Endothelial cell of umbilical vein (primary cell): ENCODE data around the gene PRKAB2. TPM values are rescaled to one million over a fixed set of nuclear protein-coding genes. Genes with fewer than 3 reads are reported as not detected.

ENCODE experiments used
- BruUV-seq: library from RNA; stranded (reverse); fragments of 400-500 nt; replicated peaks from 2 replicates; lab custom pipeline; 2021; lab: Mats Ljungman, UMichigan
- CTCF ChIA-PET: fragments of 300-600, 350-600 bp; sonication (Branson Sonifier 250); formaldehyde crosslinking; loops from one replicate; lab custom pipeline; 2021; ENCODE audit warnings: antibody characterized with exemption, inconsistent platforms; lab: Charles Lee
- POLR2A ChIA-PET: fragments of 300-600, 350-600 bp; sonication (Branson Sonifier 250); formaldehyde crosslinking; loops from one replicate; lab custom pipeline; 2021; ENCODE audit warnings: antibody characterized with exemption, inconsistent platforms; lab: Charles Lee
- DNase-seq: peaks from one replicate; pipeline ENCODE4 v3.0.0-alpha.2; 2011; ENCODE audit warnings: low read depth, low spot score
- FAIRE-seq: peaks from 2 replicates; lab custom pipeline; 2011; peaks lifted over from hg19 to GRCh38; lab: Jason Lieb, UNC
- H2AFZ ChIP-seq: 2 replicates; pipeline ENCODE4 v1.6.0; 2012; ENCODE audit warnings: low read depth, low read length, control low read depth, inconsistent platforms
- H3K27ac ChIP-seq: 2 replicates; pipeline ENCODE4 v1.5.1; 2011; ENCODE audit warnings: low read depth, mild to moderate bottlenecking, control low read depth, low read length, moderate library complexity; ENCODE audit not compliant: insufficient read depth
- H3K27me3 ChIP-seq, 2 experiments: 2 replicates each; pipeline versions ENCODE4 v1.6.0 to v1.6.1; 2011; ENCODE audit warnings: low read length in 2 of 2, mixed read lengths in 1 of 2; ENCODE audit not compliant: control insufficient read depth in 2 of 2, insufficient read depth in 2 of 2
- H3K36me3 ChIP-seq, 2 experiments: 2 replicates in 1 of 2; 3 replicates in 1 of 2; pipeline ENCODE4 v1.5.1; 2011; ENCODE audit warnings: low read length in 2 of 2, mild to moderate bottlenecking in 1 of 2, moderate library complexity in 1 of 2; ENCODE audit not compliant: control insufficient read depth in 2 of 2, insufficient read depth in 2 of 2; ENCODE audit errors: extremely low read depth in 1 of 2
- H3K4me1 ChIP-seq: 3 replicates; pipeline ENCODE4 v1.5.1; 2011; ENCODE audit warnings: mild to moderate bottlenecking, low read length; ENCODE audit not compliant: control insufficient read depth, insufficient read depth; ENCODE audit errors: extremely low read depth
- H3K4me2 ChIP-seq: 2 replicates; pipeline ENCODE4 v1.6.1; 2011; ENCODE audit warnings: low read length, control low read depth, mixed read lengths; ENCODE audit not compliant: insufficient read depth
- H3K4me3 ChIP-seq, 3 experiments: fragments of 200-600 bp in 1 of 3; sonication (generic), shearing (Covaris generic) in 1 of 3; replicated peaks in 1 of 3; 2 replicates each; pipeline ENCODE4 v1.5.1; 2011 to 2016; ENCODE audit warnings: control low read depth in 3 of 3, low read length in 3 of 3, mild to moderate bottlenecking in 2 of 3, inconsistent platforms in 1 of 3, low read depth in 1 of 3, moderate library complexity in 1 of 3; ENCODE audit not compliant: insufficient read depth in 1 of 3
- H3K79me2 ChIP-seq: 2 replicates; pipeline ENCODE4 v1.6.0; 2012; ENCODE audit warnings: low read length, inconsistent platforms; ENCODE audit not compliant: control insufficient read depth, insufficient read depth
- H3K9ac ChIP-seq: replicated peaks from 2 replicates; pipeline ENCODE3; 2011; ENCODE audit warnings: low read length, control low read depth; ENCODE audit not compliant: insufficient read depth; ENCODE audit errors: extremely low read depth
- H3K9me1 ChIP-seq: replicated peaks from 3 replicates; pipeline ENCODE4 v1.6.0; 2011; ENCODE audit warnings: mild to moderate bottlenecking, low read length; ENCODE audit not compliant: control insufficient read depth, insufficient read depth; ENCODE audit errors: extremely low read depth
- H3K9me3 ChIP-seq: replicated peaks from 2 replicates; pipeline ENCODE4 v1.5.1; 2012; ENCODE audit warnings: low read length, inconsistent platforms; ENCODE audit not compliant: control insufficient read depth, insufficient read depth
- H4K20me1 ChIP-seq: replicated peaks from 2 replicates; pipeline ENCODE3; 2011; ENCODE audit warnings: mild to moderate bottlenecking, low read length; ENCODE audit not compliant: control insufficient read depth, insufficient read depth; ENCODE audit errors: extremely low read depth
- EZH2 ChIP-seq: IDR thresholded peaks from 2 replicates; pipeline ENCODE4 v1.6.1; 2012; ENCODE audit warnings: borderline replicate concordance, low read depth, mild to moderate bottlenecking, moderate library complexity, low read length, inconsistent platforms; ENCODE audit not compliant: severe bottlenecking
- FOS ChIP-seq: IDR thresholded peaks from 2 replicates; pipeline ENCODE4 v1.6.1; 2011; ENCODE audit warnings: mild to moderate bottlenecking, low read length, moderate library complexity, borderline replicate concordance; ENCODE audit not compliant: insufficient read depth
- GATA2 ChIP-seq: IDR thresholded peaks from 2 replicates; pipeline ENCODE4 v1.7.0; 2011; ENCODE audit warnings: low read depth, mild to moderate bottlenecking, moderate library complexity, mixed read lengths, low read length; ENCODE audit not compliant: insufficient read length, insufficient read depth
- JUN ChIP-seq: IDR thresholded peaks from 2 replicates; pipeline ENCODE4 v1.6.1; 2011; ENCODE audit warnings: borderline replicate concordance, low read depth; ENCODE audit not compliant: insufficient read length, insufficient read depth
- MYC ChIP-seq: IDR thresholded peaks from one replicate; pipeline ENCODE4 v1.6.1; 2011; ENCODE audit warnings: mild to moderate bottlenecking, low read depth, low read length
- POLR2A ChIP-seq: IDR thresholded peaks from 2 replicates; pipeline ENCODE4 v1.6.1; 2012; ENCODE audit warnings: low read depth, mild to moderate bottlenecking, control low read depth, low read length
- POLR2AphosphoS5 ChIP-seq: IDR thresholded peaks from 2 replicates; pipeline ENCODE4 v1.6.1; 2012; ENCODE audit warnings: low read depth, mild to moderate bottlenecking, control low read depth, low read length, moderate library complexity; ENCODE audit not compliant: insufficient read depth
- dilution Hi-C: fragments of 300-500 bp; cut with MboI; formaldehyde crosslinking; loops from one replicate; pipeline ENCODE4 v1.15.0; 2019; ENCODE audit warnings: low sequenced_read_pairs; ENCODE audit not compliant: extremely low pct_ligation_motif_present
- intact Hi-C: fragments of 100-400 bp; cut with micrococcal nuclease; formaldehyde crosslinking; loops from one replicate; pipeline ENCODE4 v1.10.0; 2022
- polyA plus RNA-seq, 4 experiments: library from polyadenylated mRNA; depleted of rRNA in 3 of 4; stranded (reverse) in 3 of 4; unstranded in 1 of 4; fragments of >200 nt; gene quantifications; 2 replicates each; pipeline versions ENCODE4 v1.2.1 to v1.2.3, GENCODE V29; 2011 to 2012; ENCODE audit warnings: missing spikeins in 1 of 4
- total RNA-seq: library from RNA; stranded (reverse); gene quantifications from 2 replicates; pipeline ENCODE4 v1.2.3, GENCODE V29; 2021
- TF ChIP-seq, protein P1 (sequence below): IDR thresholded peaks from 2 replicates; pipeline ENCODE4 v1.6.1; 2011; ENCODE audit not compliant: insufficient read depth, insufficient read length
- TF ChIP-seq, protein P2 (sequence below), 2 donors: IDR thresholded peaks; 1 replicate in 1 of 2; 2 replicates in 1 of 2; pipeline ENCODE4 v1.5.1; 2011; ENCODE audit warnings: low read length in 2 of 2, mild to moderate bottlenecking in 2 of 2, moderate library complexity in 2 of 2, control low read depth in 1 of 2, inconsistent platforms in 1 of 2, low read depth in 1 of 2; ENCODE audit not compliant: insufficient read depth in 1 of 2; ENCODE audit errors: extremely low read depth in 1 of 2

Gene PRKAB2
- total and polyA plus RNA-seq, 2 donors (not counting 3 experiments of a cell fraction or from before 2014, with no cell fraction given), result 6.2 to 7.4 TPM

DNA sequence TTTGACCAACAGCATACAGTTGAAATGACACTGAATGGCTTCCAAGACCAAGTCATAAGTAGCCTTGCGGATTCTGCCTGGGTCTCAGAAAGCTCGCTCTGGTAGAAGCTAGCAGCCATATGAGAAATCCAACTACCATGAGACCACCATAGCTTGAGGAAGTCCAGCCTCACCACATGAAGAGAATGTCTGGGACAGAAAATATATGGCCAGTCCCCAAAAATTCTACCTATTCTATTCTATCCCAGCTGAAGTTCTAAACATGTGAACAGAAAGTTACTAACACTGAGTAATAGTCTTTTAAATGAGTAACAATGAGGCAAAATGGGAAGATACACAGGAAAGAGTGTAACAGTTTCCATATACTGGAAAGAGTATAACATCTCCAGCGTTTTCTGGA is 43.9 kb upstream of the PRKAB2 start:
- Histone ChIP-seq H3K36me3 (no peaks in the 10 kb centered on the region), H3K4me1 (no peaks in the 10 kb centered on the region), H3K9me1 (no peaks in the 10 kb centered on the region), H3K4me2 (no peak overlapping the region), H2AFZ (no peak overlapping the region), H3K27me3 (no peaks in the 10 kb centered on the region), H3K27ac (no peak overlapping the region), H4K20me1 (no peaks in the 10 kb centered on the region), H3K4me3 (no peak overlapping the region), H3K9ac (no peak overlapping the region), H3K79me2 (no peaks in the 10 kb centered on the region), H3K9me3 (no peaks in the 10 kb centered on the region)
- BruUV-seq, result no TSS peak
- intact Hi-C loops (no loop called here), dilution Hi-C loops (no loop called here)
- no peak for DNase-seq
- ChIA-PET POLR2A (no interaction called here), CTCF (interaction anchor here (1.5 kb wide), 1 partner anchor 43 kb away, joined by 3 read pairs; no protein-coding TSS in a partner anchor)
- TF ChIP-seq POLR2AphosphoS5 (no peak), JUN (no peak), FOS (no peak), POLR2A (no peak), GATA2 (no peak), EZH2 (no peak), MYC (no peak)
- TF ChIP-seq, protein P1, sequence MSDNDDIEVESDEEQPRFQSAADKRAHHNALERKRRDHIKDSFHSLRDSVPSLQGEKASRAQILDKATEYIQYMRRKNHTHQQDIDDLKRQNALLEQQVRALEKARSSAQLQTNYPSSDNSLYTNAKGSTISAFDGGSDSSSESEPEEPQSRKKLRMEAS, result no peak
- TF ChIP-seq, protein P2, sequence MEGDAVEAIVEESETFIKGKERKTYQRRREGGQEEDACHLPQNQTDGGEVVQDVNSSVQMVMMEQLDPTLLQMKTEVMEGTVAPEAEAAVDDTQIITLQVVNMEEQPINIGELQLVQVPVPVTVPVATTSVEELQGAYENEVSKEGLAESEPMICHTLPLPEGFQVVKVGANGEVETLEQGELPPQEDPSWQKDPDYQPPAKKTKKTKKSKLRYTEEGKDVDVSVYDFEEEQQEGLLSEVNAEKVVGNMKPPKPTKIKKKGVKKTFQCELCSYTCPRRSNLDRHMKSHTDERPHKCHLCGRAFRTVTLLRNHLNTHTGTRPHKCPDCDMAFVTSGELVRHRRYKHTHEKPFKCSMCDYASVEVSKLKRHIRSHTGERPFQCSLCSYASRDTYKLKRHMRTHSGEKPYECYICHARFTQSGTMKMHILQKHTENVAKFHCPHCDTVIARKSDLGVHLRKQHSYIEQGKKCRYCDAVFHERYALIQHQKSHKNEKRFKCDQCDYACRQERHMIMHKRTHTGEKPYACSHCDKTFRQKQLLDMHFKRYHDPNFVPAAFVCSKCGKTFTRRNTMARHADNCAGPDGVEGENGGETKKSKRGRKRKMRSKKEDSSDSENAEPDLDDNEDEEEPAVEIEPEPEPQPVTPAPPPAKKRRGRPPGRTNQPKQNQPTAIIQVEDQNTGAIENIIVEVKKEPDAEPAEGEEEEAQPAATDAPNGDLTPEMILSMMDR (IDR thresholded peaks at IDR 0.05; ENCODE audit: extremely low read depth in 1 of 2, insufficient read depth in 1 of 2, low read depth in 1 of 2, low read length in 2 of 2), result no peak
- FAIRE-seq, result no peak
